IMR-90 (cell line): ENCODE measurements around the gene RASSF3.

Source experiments
- BHLHE40 ChIP-seq: fragments of 150-350 bp; IDR thresholded peaks from 2 replicates; pipeline ENCODE4 v1.6.1; 2016; ENCODE audit warnings: mild to moderate bottlenecking, low read depth, low read length
- CEBPB ChIP-seq: IDR thresholded peaks from 2 replicates; pipeline ENCODE4 v1.6.1; 2012; ENCODE audit warnings: low read depth, low read length, improper control_type of control experiment
- CTCF ChIP-seq: conservative IDR thresholded peaks from 2 replicates; pipeline ENCODE4 v1.5.1; 2012; ENCODE audit warnings: mild to moderate bottlenecking, low read depth, low read length, improper control_type of control experiment
- POLR2A ChIP-seq: IDR thresholded peaks from 2 replicates; pipeline ENCODE4 v1.6.1; 2012; ENCODE audit warnings: mild to moderate bottlenecking, low read depth, low read length
- SMC3 ChIP-seq: fragments of 150-350 bp; IDR thresholded peaks from 2 replicates; pipeline ENCODE4 v1.6.1; 2016; ENCODE audit warnings: low read depth, mild to moderate bottlenecking, antibody characterized with exemption, low read length, moderate library complexity

- TF ChIP-seq CTCF (no peak), SMC3 (no peak), POLR2A (no peak), BHLHE40 (no peak), CEBPB (no peak)
These were observed 36.0 kb downstream of the RASSF3 start for GRCh38 chr12:64646318-64646717.
